ENCODE data around the gene KCNC2.
A peak's percentile ranks its signal among the peaks of the same experiment; 100 is the strongest.
"Not testable (repeated sequence)": the region's sequence is repeated elsewhere in the genome, so short reads cannot be mapped to it uniquely, and the experiment has no call there.

Gene KCNC2

GRCh38 chr12:75194250-75194649 is 15.4 kb downstream of the KCNC2 start:
- CTCF ChIA-PET = no interaction called here
- no peak for DNase-seq (ENCODE audit: low spot score)
- no peak overlapping the region for H3K27ac ChIP-seq
- TF ChIP-seq CTCF (conservative IDR thresholded peaks at IDR 0.05; ENCODE audit: low read depth) = no peak
- POLR2A ChIA-PET (ENCODE audit: low non-redundant PET) = no interaction called here

- TF ChIP-seq CTCF (conservative IDR thresholded peaks at IDR 0.05; ENCODE audit: low read depth) = no peak
- no peak for DNase-seq (ENCODE audit: low spot score)
- ChIA-PET POLR2A (ENCODE audit: low non-redundant PET) (no interaction called here), CTCF (interaction anchor here (0.7 kb wide), 1 partner anchor 9 kb away, joined by 4 read pairs; no protein-coding TSS in a partner anchor)
- H3K27ac ChIP-seq = no peak overlapping the region
Observed at GRCh38 chr12:75192196-75192595, 17.4 kb downstream of the KCNC2 start.

GRCh38 chr12:75190846-75191245 is 18.8 kb downstream of the KCNC2 start:
- TF ChIP-seq CTCF (conservative IDR thresholded peaks at IDR 0.05; ENCODE audit: low read depth) = no peak
- DNase-seq (ENCODE audit: low spot score) = peak; percentile 33
- CTCF ChIA-PET = no interaction called here
- H3K27ac ChIP-seq = no peak overlapping the region
- POLR2A ChIA-PET (ENCODE audit: low non-redundant PET) = no interaction called here

GRCh38 chr12:75185881-75186280 is 23.8 kb downstream of the KCNC2 start:
- CTCF ChIA-PET; DNase-seq (ENCODE audit: low spot score); H3K27ac ChIP-seq; POLR2A ChIA-PET (ENCODE audit: low non-redundant PET): not testable (repeated sequence)

GRCh38 chr12:75184516-75184915 is 25.1 kb downstream of the KCNC2 start:
- TF ChIP-seq CTCF (conservative IDR thresholded peaks at IDR 0.05; ENCODE audit: low read depth) = no peak
- ChIA-PET CTCF (no interaction called here), POLR2A (ENCODE audit: low non-redundant PET) (no interaction called here)
- DNase-seq (ENCODE audit: low spot score) = no peak
- H3K27ac ChIP-seq = no peak overlapping the region

- ChIA-PET CTCF (no interaction called here), POLR2A (ENCODE audit: low non-redundant PET) (interaction anchor here (0.5 kb wide), 1 partner anchor 235 kb away, joined by 3 read pairs; no protein-coding TSS in a partner anchor)
- no peak for DNase-seq (ENCODE audit: low spot score)
- TF ChIP-seq CTCF (conservative IDR thresholded peaks at IDR 0.05; ENCODE audit: low read depth) = no peak
- no peak overlapping the region for H3K27ac ChIP-seq
Observed at GRCh38 chr12:75183967-75184366, 25.7 kb downstream of the KCNC2 start.

- ChIA-PET CTCF (interaction anchor here (1.1 kb wide), 1 partner anchor 282 kb away, joined by 3 read pairs; no protein-coding TSS in a partner anchor), POLR2A (ENCODE audit: low non-redundant PET) (no interaction called here)
- H3K27ac ChIP-seq = no peak overlapping the region
- no peak for TF ChIP-seq CTCF (conservative IDR thresholded peaks at IDR 0.05; ENCODE audit: low read depth)
- peak; percentile 82 for DNase-seq (ENCODE audit: low spot score)
Observed at GRCh38 chr12:75177997-75178396, 31.6 kb downstream of the KCNC2 start.
